ENCODE results near the gene FAM47C.
"Not testable (repeated sequence)": the region's sequence is repeated elsewhere in the genome, so short reads cannot be mapped to it uniquely, and the experiment has no call there.

The FAM47C gene

GRCh38 chrX:37008182-37008581, at the start of gene FAM47C:
FAM47C (plus strand) TSS chrX:37008366; CDS start chrX:37008411, 45 bp downstream.
- not testable (repeated sequence) for H3K79me2 ChIP-seq (ENCODE audit: insufficient read depth, low read length); H4K20me1 ChIP-seq (ENCODE audit: low read depth, low read length)

GRCh38 chrX:36961590-36961989, 46.6 kb upstream of the FAM47C start:
- Histone ChIP-seq H3F3A (ENCODE audit: insufficient read depth) (no peaks in the 10 kb centered on the region), H3K4me3 (ENCODE audit: insufficient read depth, low read length, poor library complexity, severe bottlenecking) (no peak overlapping the region), H3K9me3 (ENCODE audit: insufficient read depth, low read length) (no peaks in the 10 kb centered on the region), H2AFZ (ENCODE audit: low read depth, low read length, severe bottlenecking) (no peak overlapping the region), H3K9me2 (replicated peaks; ENCODE audit: insufficient read depth, low read length) (no peaks in the 10 kb centered on the region), H3K36me3 (ENCODE audit: low read length) (no peaks in the 10 kb centered on the region), H3K27me3 (ENCODE audit: low read length) (no peaks in the 10 kb centered on the region), H3K9ac (ENCODE audit: low read length) (no peak overlapping the region), H3K4me2 (ENCODE audit: low read depth, low read length, poor library complexity, severe bottlenecking) (no peak overlapping the region), H4K20me1 (ENCODE audit: low read depth, low read length) (no peaks in the 10 kb centered on the region), H3K27ac (ENCODE audit: low read depth, low read length) (no peak overlapping the region), H3K79me2 (ENCODE audit: insufficient read depth, low read length) (no peaks in the 10 kb centered on the region)
- no peak for TF ChIP-seq CTCF (IDR thresholded peaks at IDR 0.05; ENCODE audit: insufficient read depth, low read length, poor library complexity, severe bottlenecking)
- no peak for TF ChIP-seq EZH2phosphoT487 (conservative IDR thresholded peaks at IDR 0.05; ENCODE audit: low read length)

More at GRCh38 chrX:37008182-37008581, at the start of gene FAM47C:
- not testable (repeated sequence) for H3K27ac ChIP-seq (ENCODE audit: low read depth, low read length); H3K36me3 ChIP-seq (ENCODE audit: low read length); H3K9ac ChIP-seq (ENCODE audit: low read length); H3K9me3 ChIP-seq (ENCODE audit: insufficient read depth, low read length); H3F3A ChIP-seq (ENCODE audit: insufficient read depth); H3K4me2 ChIP-seq (ENCODE audit: low read depth, low read length, poor library complexity, severe bottlenecking); H3K27me3 ChIP-seq (ENCODE audit: low read length); H2AFZ ChIP-seq (ENCODE audit: low read depth, low read length, severe bottlenecking); H3K4me3 ChIP-seq (ENCODE audit: insufficient read depth, low read length, poor library complexity, severe bottlenecking); H3K9me2 ChIP-seq (replicated peaks; ENCODE audit: insufficient read depth, low read length)

- Histone ChIP-seq H3K9me2 (replicated peaks; ENCODE audit: insufficient read depth, low read length) (no peaks in the 10 kb centered on the region), H3K4me3 (ENCODE audit: insufficient read depth, low read length, poor library complexity, severe bottlenecking) (no peak overlapping the region), H2AFZ (ENCODE audit: low read depth, low read length, severe bottlenecking) (no peak overlapping the region), H3K27ac (ENCODE audit: low read depth, low read length) (no peak overlapping the region), H3K4me2 (ENCODE audit: low read depth, low read length, poor library complexity, severe bottlenecking) (no peak overlapping the region), H4K20me1 (ENCODE audit: low read depth, low read length) (no peaks in the 10 kb centered on the region), H3K27me3 (ENCODE audit: low read length) (no peaks in the 10 kb centered on the region), H3K36me3 (ENCODE audit: low read length) (no peaks in the 10 kb centered on the region), H3K79me2 (ENCODE audit: insufficient read depth, low read length) (no peaks in the 10 kb centered on the region), H3K9me3 (ENCODE audit: insufficient read depth, low read length) (no peaks in the 10 kb centered on the region), H3F3A (ENCODE audit: insufficient read depth) (no peaks in the 10 kb centered on the region), H3K9ac (ENCODE audit: low read length) (no peak overlapping the region)
- TF ChIP-seq EZH2phosphoT487 (conservative IDR thresholded peaks at IDR 0.05; ENCODE audit: low read length) = no peak
- TF ChIP-seq CTCF (IDR thresholded peaks at IDR 0.05; ENCODE audit: insufficient read depth, low read length, poor library complexity, severe bottlenecking) = no peak
Observed at GRCh38 chrX:36963069-36963808, 44.9 kb upstream of the FAM47C start.

GRCh38 chrX:36963852-36964251, 44.3 kb upstream of the FAM47C start:
- no peaks in the 10 kb centered on the region for H3K79me2 ChIP-seq (ENCODE audit: insufficient read depth, low read length)
- H3K9me2 ChIP-seq (replicated peaks; ENCODE audit: insufficient read depth, low read length) = no peaks in the 10 kb centered on the region
- no peak for TF ChIP-seq CTCF (IDR thresholded peaks at IDR 0.05; ENCODE audit: insufficient read depth, low read length, poor library complexity, severe bottlenecking)
- TF ChIP-seq EZH2phosphoT487 (conservative IDR thresholded peaks at IDR 0.05; ENCODE audit: low read length) = no peak
- H4K20me1 ChIP-seq (ENCODE audit: low read depth, low read length) = no peaks in the 10 kb centered on the region
- no peaks in the 10 kb centered on the region for H3K36me3 ChIP-seq (ENCODE audit: low read length)
- H3K9ac ChIP-seq (ENCODE audit: low read length) = no peak overlapping the region
- H3K4me2 ChIP-seq (ENCODE audit: low read depth, low read length, poor library complexity, severe bottlenecking) = no peak overlapping the region
- H2AFZ ChIP-seq (ENCODE audit: low read depth, low read length, severe bottlenecking) = no peak overlapping the region
- no peaks in the 10 kb centered on the region for H3K9me3 ChIP-seq (ENCODE audit: insufficient read depth, low read length)
- H3F3A ChIP-seq (ENCODE audit: insufficient read depth) = no peaks in the 10 kb centered on the region
- H3K27ac ChIP-seq (ENCODE audit: low read depth, low read length) = no peak overlapping the region
- no peak overlapping the region for H3K4me3 ChIP-seq (ENCODE audit: insufficient read depth, low read length, poor library complexity, severe bottlenecking)
- H3K27me3 ChIP-seq (ENCODE audit: low read length) = no peaks in the 10 kb centered on the region
